ENCODE measurements around the gene SNX1.

- no peak for TF ChIP-seq CTCF (optimal IDR thresholded peaks at IDR 0.05 in 1 of 3, IDR thresholded peaks at IDR 0.05 in 1 of 3, conservative IDR thresholded peaks at IDR 0.05 in 1 of 3; ENCODE audit: extremely low read depth in 1 of 3, insufficient read depth in 2 of 3, low read length in 3 of 3)
- no peak for TF ChIP-seq EZH2 (IDR thresholded peaks at IDR 0.05; ENCODE audit: low read length)
Observed at GRCh38 chr15:64146520-64146884, 50.7 kb downstream of the SNX1 start.

All from keratinocyte (primary cell).